ENCODE measurements around the gene MVB12B.

MVB12B gene

DNA sequence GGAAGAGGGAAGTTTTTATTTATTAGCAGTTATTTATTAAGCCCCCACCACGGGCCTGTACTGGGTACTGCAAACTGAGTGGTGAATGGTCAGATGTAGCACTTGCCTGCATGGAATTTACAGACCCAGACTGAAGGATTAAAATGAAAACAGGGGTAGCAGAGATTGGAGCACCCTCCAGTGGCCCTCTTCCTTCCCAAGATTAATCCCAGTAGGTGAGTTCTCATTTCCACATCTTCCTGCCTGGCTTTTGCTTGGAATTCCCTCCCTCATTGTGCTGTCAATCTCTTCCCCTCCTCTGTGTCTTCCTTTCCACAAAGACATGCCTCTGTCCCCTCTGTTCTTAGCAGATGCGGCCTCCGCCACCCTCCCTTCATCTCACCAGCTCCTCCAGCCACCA lies 39.2 kb downstream of the MVB12B start:
- TF ChIP-seq POLR2AphosphoS5 (IDR thresholded peaks at IDR 0.05; ENCODE audit: low read depth, low read length) (no peak), TAF1 (IDR thresholded peaks at IDR 0.05; ENCODE audit: borderline replicate concordance, insufficient read depth, low read length) (no peak), REST (IDR thresholded peaks at IDR 0.05; ENCODE audit: insufficient read depth in 1 of 2, low read depth in 2 of 2, low read length in 2 of 2) (no peak), FOXP2 (optimal IDR thresholded peaks at IDR 0.05; ENCODE audit: borderline replicate concordance, extremely low read depth, extremely low read length, insufficient read depth) (no peak), SIN3A (IDR thresholded peaks at IDR 0.05; ENCODE audit: borderline replicate concordance, insufficient read depth, low read length) (no peak)

DNA sequence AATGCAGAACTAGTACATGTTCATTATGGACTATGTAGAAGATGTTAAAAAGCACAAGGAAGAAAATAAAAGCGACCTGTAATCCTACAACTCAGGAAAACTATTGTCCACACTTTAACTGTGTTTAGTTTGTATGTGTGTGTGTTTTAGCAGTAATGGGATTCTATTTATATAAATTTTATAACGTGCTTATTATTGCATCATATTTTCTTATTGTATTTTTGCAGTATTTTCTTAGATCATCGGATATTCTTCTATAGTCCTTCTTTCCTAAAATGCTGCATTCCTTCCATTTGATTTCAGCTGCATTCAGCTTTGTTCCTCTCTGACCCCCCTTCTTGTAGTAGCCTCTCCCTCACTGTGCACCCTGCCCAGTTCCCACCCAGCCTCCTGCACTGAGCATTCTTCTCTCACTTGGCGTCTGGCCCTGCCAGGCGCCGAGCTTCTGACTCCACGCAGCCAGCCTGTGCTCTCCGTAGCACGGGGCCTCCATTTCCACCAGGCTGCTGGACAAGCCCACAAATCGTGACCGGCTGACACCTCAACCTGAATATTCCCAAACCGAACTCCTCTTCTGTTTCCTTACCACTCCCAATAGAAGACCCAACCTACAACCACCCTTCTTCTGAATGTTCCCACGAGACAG lies 39.9 kb downstream of the MVB12B start:
- TF ChIP-seq TAF1 (IDR thresholded peaks at IDR 0.05; ENCODE audit: borderline replicate concordance, insufficient read depth, low read length): no peak

GRCh38 chr9:126367139-126367538 lies 40.5 kb downstream of the MVB12B start:
- TF ChIP-seq FOXP2 (optimal IDR thresholded peaks at IDR 0.05; ENCODE audit: borderline replicate concordance, extremely low read depth, extremely low read length, insufficient read depth): no peak
- no peak for TF ChIP-seq POLR2AphosphoS5 (IDR thresholded peaks at IDR 0.05; ENCODE audit: low read depth, low read length)
- no peak for TF ChIP-seq SIN3A (IDR thresholded peaks at IDR 0.05; ENCODE audit: borderline replicate concordance, insufficient read depth, low read length)
- no peak for TF ChIP-seq TAF1 (IDR thresholded peaks at IDR 0.05; ENCODE audit: borderline replicate concordance, insufficient read depth, low read length)
- no peak for TF ChIP-seq REST (IDR thresholded peaks at IDR 0.05; ENCODE audit: insufficient read depth in 1 of 2, low read depth in 2 of 2, low read length in 2 of 2)

DNA sequence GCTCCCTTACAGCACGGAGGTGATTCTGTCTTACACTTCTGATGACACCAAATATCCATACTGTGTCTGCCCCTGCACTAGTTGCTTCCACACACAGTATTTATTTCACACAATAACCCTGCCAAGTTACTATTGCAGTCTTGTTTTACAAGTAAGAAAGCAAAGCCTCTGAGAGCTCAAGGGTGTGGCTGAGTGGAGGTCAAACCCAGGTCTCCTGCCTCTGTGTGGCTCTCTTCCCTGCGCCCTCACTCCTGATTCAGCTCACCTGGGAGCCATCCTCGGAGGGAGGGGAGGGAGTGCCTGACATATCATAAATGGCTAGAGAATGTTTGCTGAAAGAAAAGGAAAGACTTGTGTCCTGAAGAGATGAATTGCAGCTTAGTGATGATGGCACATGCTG lies 41.0 kb downstream of the MVB12B start:
- TF ChIP-seq FOXP2 (optimal IDR thresholded peaks at IDR 0.05; ENCODE audit: borderline replicate concordance, extremely low read depth, extremely low read length, insufficient read depth): no peak
- no peak for TF ChIP-seq REST (IDR thresholded peaks at IDR 0.05; ENCODE audit: insufficient read depth in 1 of 2, low read depth in 2 of 2, low read length in 2 of 2)
- no peak for TF ChIP-seq POLR2AphosphoS5 (IDR thresholded peaks at IDR 0.05; ENCODE audit: low read depth, low read length)
- no peak for TF ChIP-seq TAF1 (IDR thresholded peaks at IDR 0.05; ENCODE audit: borderline replicate concordance, insufficient read depth, low read length)
- no peak for TF ChIP-seq SIN3A (IDR thresholded peaks at IDR 0.05; ENCODE audit: borderline replicate concordance, insufficient read depth, low read length)

DNA sequence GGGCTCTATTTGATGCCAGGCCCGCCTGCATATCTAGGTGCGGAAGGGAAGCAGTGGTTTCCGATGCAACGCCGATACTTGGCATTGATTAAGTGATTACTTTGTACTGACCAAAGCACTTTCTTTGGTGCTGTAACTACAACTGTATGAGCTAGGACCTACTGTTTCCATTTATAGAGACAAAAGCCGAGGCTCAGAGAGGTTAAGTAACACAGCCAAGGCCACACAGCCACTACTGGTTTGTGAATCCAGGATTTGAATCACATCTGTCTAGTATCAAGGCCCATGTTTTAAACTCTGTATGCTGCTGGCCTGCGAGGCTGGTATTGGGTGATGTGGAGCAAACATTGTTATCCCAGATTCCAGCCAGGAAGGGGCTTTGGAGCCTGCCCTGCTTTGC lies 41.4 kb downstream of the MVB12B start:
- TF ChIP-seq SIN3A (IDR thresholded peaks at IDR 0.05; ENCODE audit: borderline replicate concordance, insufficient read depth, low read length) (no peak), REST (IDR thresholded peaks at IDR 0.05; ENCODE audit: insufficient read depth in 1 of 2, low read depth in 2 of 2, low read length in 2 of 2) (no peak), TAF1 (IDR thresholded peaks at IDR 0.05; ENCODE audit: borderline replicate concordance, insufficient read depth, low read length) (no peak), FOXP2 (optimal IDR thresholded peaks at IDR 0.05; ENCODE audit: borderline replicate concordance, extremely low read depth, extremely low read length, insufficient read depth) (no peak), POLR2AphosphoS5 (IDR thresholded peaks at IDR 0.05; ENCODE audit: low read depth, low read length) (no peak)

Measured in PFSK-1 (cell line).